ENCODE results near the gene FASN. TPM values are rescaled to one million over a fixed set of nuclear protein-coding genes. Genes with fewer than 3 reads are reported as not detected.

The FASN gene
- total and polyA plus RNA-seq, 7 experiments from 2014 or later, result 0.96 to 168 (median 26.7) TPM

DNA sequence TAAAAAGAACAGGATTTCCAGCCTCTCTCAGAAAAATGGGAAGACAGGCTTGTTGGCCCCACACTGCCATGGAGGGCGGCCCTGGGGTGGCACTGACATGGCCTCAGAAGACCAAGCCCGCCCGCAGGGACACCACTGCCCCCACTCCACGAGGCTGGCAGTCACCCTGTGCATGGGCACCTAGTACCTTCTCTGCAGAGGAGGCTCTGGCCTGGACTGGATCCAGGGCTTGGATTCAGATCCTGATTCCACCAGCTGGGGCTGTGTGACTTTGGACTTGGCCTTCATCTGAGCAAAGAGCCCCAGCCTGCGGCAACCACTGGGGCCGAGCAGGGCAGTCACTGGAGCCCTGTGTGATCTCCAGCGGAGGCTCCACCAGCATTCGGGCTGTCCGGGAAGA is 16.8 kb upstream of the FASN start:
- Mint-ChIP-seq H3K4me1 (peaks cover 7 to 21% (median 13%) of the 10 kb centered on the region in 7 donors), H3K4me3 (no peak overlapping the region), H3K36me3 (peaks cover 0 to 20% (median 0%) of the 10 kb centered on the region in 5 donors), H3K9me3 (no peaks in the 10 kb centered on the region), H3K27ac (no peak overlapping the region), H3K27me3 (no peaks in the 10 kb centered on the region)
- Histone ChIP-seq H3K36me3 (ENCODE audit: control insufficient read depth in 2 of 3, insufficient read depth in 3 of 3, low read length in 3 of 3) (peaks cover 0 to 17% (median 0%) of the 10 kb centered on the region in 3 experiments), H3K4me3 (ENCODE audit: low read length) (no peak overlapping the region), H3K9me3 (ENCODE audit: control insufficient read depth in 2 of 3, low read length in 3 of 3) (no peaks in the 10 kb centered on the region), H3K27ac (ENCODE audit: low read depth, low read length) (no peak overlapping the region), H3K4me1 (ENCODE audit: control insufficient read depth in 2 of 2, insufficient read depth in 2 of 2, low read length in 2 of 2) (peaks cover 0 to 7% of the 10 kb centered on the region in 2 donors), H3K27me3 (ENCODE audit: control insufficient read depth in 2 of 2, insufficient read depth in 2 of 2, low read length in 2 of 2) (no peaks in the 10 kb centered on the region)
- ChIA-PET POLR2A (interaction anchor here (1.4 to 1.9 kb wide), 2 partner anchors 9 to 12 kb away, joined by 4 to 9 read pairs; no protein-coding TSS in a partner anchor), CTCF (interaction anchor here (0.6 kb wide), 1 partner anchor 12 kb away, joined by 3 read pairs; no protein-coding TSS in a partner anchor)
- intact Hi-C loops (cut with micrococcal nuclease), result no loop called here
- no peak for ATAC-seq
- no peak for DNase-seq

DNA sequence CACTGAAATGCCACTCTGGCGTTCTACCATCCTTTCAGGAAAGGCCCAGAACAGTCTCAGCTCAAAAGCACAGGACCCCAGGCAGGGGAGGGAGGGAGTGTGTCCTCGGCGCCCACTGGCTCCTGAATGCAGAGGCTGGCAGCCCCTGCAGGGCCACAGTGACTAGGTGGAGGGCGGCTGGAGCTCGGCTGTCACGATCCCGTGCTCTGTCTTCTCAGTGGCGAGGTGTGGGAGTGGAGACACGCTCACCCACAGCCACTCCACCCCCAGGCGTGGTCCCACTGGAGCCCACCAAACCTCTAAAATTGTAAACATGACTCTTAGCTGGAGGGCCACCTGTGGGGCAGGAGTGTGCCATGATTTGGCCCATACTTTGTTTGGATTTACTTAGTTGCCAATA is 16.4 kb upstream of the FASN start:
- Mint-ChIP-seq H3K9me3 (no peaks in the 10 kb centered on the region), H3K4me1 (peaks cover 4 to 17% (median 9%) of the 10 kb centered on the region in 7 donors), H3K4me3 (no peak overlapping the region), H3K36me3 (peaks cover 0 to 20% (median 0%) of the 10 kb centered on the region in 5 donors), H3K27me3 (no peaks in the 10 kb centered on the region), H3K27ac (no peak overlapping the region)
- POLR2A ChIA-PET, result interaction anchor here (1.4 kb wide), 1 partner anchor 12 kb away, joined by 4 read pairs; no protein-coding TSS in a partner anchor
- H3K27ac ChIP-seq (ENCODE audit: low read depth, low read length), result no peak overlapping the region
- peaks cover 0 to 17% (median 0%) of the 10 kb centered on the region in 3 experiments for H3K36me3 ChIP-seq (ENCODE audit: control insufficient read depth in 2 of 3, insufficient read depth in 3 of 3, low read length in 3 of 3)
- no peaks in the 10 kb centered on the region for H3K9me3 ChIP-seq (ENCODE audit: control insufficient read depth in 2 of 3, low read length in 3 of 3)
- no peaks in the 10 kb centered on the region for H3K27me3 ChIP-seq (ENCODE audit: control insufficient read depth in 2 of 2, insufficient read depth in 2 of 2, low read length in 2 of 2)
- CTCF ChIA-PET, result no interaction called here
- intact Hi-C loops (cut with micrococcal nuclease), result no loop called here
- DNase-seq (no peak), ATAC-seq (no peak)
- H3K4me3 ChIP-seq (ENCODE audit: low read length), result no peak overlapping the region
- H3K4me1 ChIP-seq (ENCODE audit: control insufficient read depth in 2 of 2, insufficient read depth in 2 of 2, low read length in 2 of 2), result peaks cover 0 to 3% of the 10 kb centered on the region in 2 donors

DNA sequence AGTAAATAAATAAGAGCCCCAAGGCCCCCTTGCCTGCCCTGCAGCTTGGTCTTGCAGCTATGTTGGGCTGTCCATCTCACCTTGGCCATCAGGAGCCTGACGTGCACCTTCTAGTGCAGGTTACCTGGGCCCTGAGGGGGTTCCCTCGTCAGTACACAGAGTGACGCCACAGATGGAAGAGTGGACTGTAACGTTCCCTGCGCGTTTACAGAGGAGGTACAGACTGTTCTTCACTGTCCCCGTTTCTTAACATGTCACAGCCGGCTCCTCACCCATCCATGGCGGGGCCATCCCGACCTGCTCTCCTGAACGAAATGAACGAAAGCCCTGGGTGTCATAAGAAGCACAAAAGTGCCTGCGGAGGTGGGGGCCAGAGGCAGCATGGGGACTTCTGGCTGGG is 15.9 kb upstream of the FASN start:
- no peaks in the 10 kb centered on the region for H3K27me3 Mint-ChIP-seq
- no peaks in the 10 kb centered on the region for H3K4me1 ChIP-seq (ENCODE audit: control insufficient read depth in 2 of 2, insufficient read depth in 2 of 2, low read length in 2 of 2)
- no peak for ATAC-seq
- H3K36me3 ChIP-seq (ENCODE audit: control insufficient read depth in 2 of 3, insufficient read depth in 3 of 3, low read length in 3 of 3), result peaks cover 0 to 17% (median 0%) of the 10 kb centered on the region in 3 experiments
- H3K9me3 ChIP-seq (ENCODE audit: control insufficient read depth in 2 of 3, low read length in 3 of 3), result no peaks in the 10 kb centered on the region
- no peaks in the 10 kb centered on the region for H3K9me3 Mint-ChIP-seq
- ChIA-PET POLR2A (interaction anchor here (3.1 kb wide), 1 partner anchor 8 kb away, joined by 9 read pairs; no protein-coding TSS in a partner anchor), CTCF (no interaction called here)
- peaks cover 0 to 20% (median 0%) of the 10 kb centered on the region in 5 donors for H3K36me3 Mint-ChIP-seq
- no peaks in the 10 kb centered on the region for H3K27me3 ChIP-seq (ENCODE audit: control insufficient read depth in 2 of 2, insufficient read depth in 2 of 2, low read length in 2 of 2)
- H3K4me3 Mint-ChIP-seq, result no peak overlapping the region
- H3K27ac Mint-ChIP-seq, result no peak overlapping the region
- H3K4me1 Mint-ChIP-seq, result peaks cover 0 to 16% (median 8%) of the 10 kb centered on the region in 7 donors
- H3K4me3 ChIP-seq (ENCODE audit: low read length), result no peak overlapping the region
- intact Hi-C loops (cut with micrococcal nuclease), result no loop called here
- no peak overlapping the region for H3K27ac ChIP-seq (ENCODE audit: low read depth, low read length)
- DNase-seq, result no peak

DNA sequence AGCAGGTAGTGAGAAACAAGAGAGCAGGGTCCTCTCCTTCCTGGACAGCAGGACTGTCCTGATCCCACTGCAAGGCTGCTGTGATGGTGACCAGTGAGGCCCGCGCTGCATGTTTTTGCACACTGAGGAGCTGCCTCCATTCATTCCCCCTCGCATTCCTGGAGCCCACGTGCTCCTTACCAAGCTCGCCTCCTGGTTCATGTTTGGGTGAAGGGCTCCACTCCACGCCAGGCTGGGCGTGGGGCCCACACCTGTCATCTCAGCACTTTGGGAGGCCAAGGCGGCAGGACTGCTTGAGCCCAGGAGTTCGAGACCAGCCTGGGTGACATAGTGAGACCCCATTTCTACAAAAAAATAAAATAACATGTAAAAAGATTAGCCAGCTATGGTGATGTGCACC is 15.4 kb upstream of the FASN start:
- H3K4me3 Mint-ChIP-seq, result no peak overlapping the region
- Histone ChIP-seq H3K27ac (ENCODE audit: low read depth, low read length) (no peak overlapping the region), H3K27me3 (ENCODE audit: control insufficient read depth in 2 of 2, insufficient read depth in 2 of 2, low read length in 2 of 2) (no peaks in the 10 kb centered on the region), H3K4me3 (ENCODE audit: low read length) (no peak overlapping the region), H3K4me1 (ENCODE audit: control insufficient read depth in 2 of 2, insufficient read depth in 2 of 2, low read length in 2 of 2) (no peaks in the 10 kb centered on the region), H3K36me3 (ENCODE audit: control insufficient read depth in 2 of 3, insufficient read depth in 3 of 3, low read length in 3 of 3) (peaks cover 0 to 17% (median 0%) of the 10 kb centered on the region in 3 experiments), H3K9me3 (ENCODE audit: control insufficient read depth in 2 of 3, low read length in 3 of 3) (no peaks in the 10 kb centered on the region)
- ChIA-PET CTCF (no interaction called here), POLR2A (interaction anchor here (0.9 to 3.1 kb wide), 2 partner anchors 8 to 14 kb away, joined by 4 to 9 read pairs; no protein-coding TSS in a partner anchor)
- no peak for DNase-seq
- H3K4me1 Mint-ChIP-seq, result peaks cover 0 to 17% (median 12%) of the 10 kb centered on the region in 7 donors
- ATAC-seq, result no peak
- H3K36me3 Mint-ChIP-seq, result peaks cover 0 to 22% (median 0%) of the 10 kb centered on the region in 5 donors
- H3K9me3 Mint-ChIP-seq, result no peaks in the 10 kb centered on the region
- no peak overlapping the region for H3K27ac Mint-ChIP-seq
- intact Hi-C loops (cut with micrococcal nuclease), result no loop called here
- H3K27me3 Mint-ChIP-seq, result no peaks in the 10 kb centered on the region

DNA sequence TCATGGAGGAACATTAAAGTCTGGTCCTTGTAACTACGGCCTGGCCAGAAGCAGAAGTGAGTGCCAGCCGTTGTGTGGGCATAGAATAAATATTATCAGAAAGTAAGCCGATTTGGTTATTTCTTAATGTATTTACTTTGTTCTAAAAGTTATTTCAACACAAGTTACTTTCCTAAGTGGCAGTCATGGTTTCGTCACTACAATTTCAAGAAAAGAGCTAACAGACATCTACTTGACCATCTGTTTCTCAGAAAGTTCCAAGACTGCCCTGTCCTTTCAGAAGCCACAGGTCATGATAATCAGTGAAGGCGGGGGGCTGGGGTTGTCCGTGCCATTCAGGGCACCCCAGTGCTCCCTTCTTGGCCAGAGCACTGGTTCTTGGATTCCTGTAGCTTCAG is 14.9 kb upstream of the FASN start:
- Mint-ChIP-seq H3K27ac (peak overlapping the region in 1 of 9 donors; percentile 12), H3K9me3 (no peaks in the 10 kb centered on the region), H3K36me3 (peaks cover 0 to 21% (median 0%) of the 10 kb centered on the region in 5 donors), H3K4me1 (peaks cover 0 to 18% (median 13%) of the 10 kb centered on the region in 7 donors), H3K4me3 (no peak overlapping the region), H3K27me3 (no peaks in the 10 kb centered on the region)
- intact Hi-C loops (cut with micrococcal nuclease), result no loop called here
- Histone ChIP-seq H3K4me1 (ENCODE audit: control insufficient read depth in 2 of 2, insufficient read depth in 2 of 2, low read length in 2 of 2) (no peaks in the 10 kb centered on the region), H3K27ac (ENCODE audit: low read depth, low read length) (no peak overlapping the region), H3K9me3 (ENCODE audit: control insufficient read depth in 2 of 3, low read length in 3 of 3) (no peaks in the 10 kb centered on the region), H3K4me3 (ENCODE audit: low read length) (no peak overlapping the region), H3K36me3 (ENCODE audit: control insufficient read depth in 2 of 3, insufficient read depth in 3 of 3, low read length in 3 of 3) (peaks cover 0 to 17% (median 0%) of the 10 kb centered on the region in 3 experiments), H3K27me3 (ENCODE audit: control insufficient read depth in 2 of 2, insufficient read depth in 2 of 2, low read length in 2 of 2) (no peaks in the 10 kb centered on the region)
- POLR2A ChIA-PET, result interaction anchor here (0.9 to 3.1 kb wide), 3 partner anchors 9 to 47 kb away, joined by 3 to 9 read pairs (median 4); no protein-coding TSS in a partner anchor
- CTCF ChIA-PET, result no interaction called here
- DNase-seq (no peak), ATAC-seq (no peak)

DNA sequence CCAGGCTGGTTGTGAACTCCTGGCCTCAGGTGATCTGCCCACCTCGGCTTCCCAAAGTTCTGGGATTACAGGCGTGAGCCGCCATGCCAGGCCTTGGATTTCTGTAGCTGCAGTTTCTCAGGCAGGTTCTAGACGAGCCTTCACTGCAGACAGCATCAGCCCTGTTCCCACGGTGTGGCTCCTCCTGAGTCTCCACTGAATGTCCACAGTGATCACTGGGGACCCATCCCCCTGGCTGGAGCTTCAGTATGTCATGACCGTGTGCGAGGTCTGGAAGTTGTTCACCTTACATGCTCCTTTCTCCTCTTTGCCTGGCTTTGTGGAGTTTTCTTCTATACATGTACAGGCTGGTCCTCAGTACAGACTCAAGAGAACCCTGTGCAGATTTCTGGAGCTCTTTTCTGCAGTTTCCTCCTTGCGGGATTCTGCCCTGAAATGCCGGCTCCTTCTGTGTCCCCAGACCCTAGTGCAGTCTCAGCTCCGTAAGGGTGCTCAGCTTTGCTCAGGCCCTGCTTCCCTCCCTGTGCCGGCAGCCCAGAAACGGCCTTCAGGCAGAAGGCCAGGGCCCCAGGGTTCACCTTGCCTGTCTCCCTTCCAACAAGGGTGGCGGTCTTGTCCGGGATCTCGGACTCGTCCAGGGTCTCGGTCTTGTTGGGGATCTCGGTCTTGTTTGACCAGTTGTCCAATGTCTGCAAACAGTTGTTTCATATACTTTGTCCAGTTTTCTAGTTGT is 14.3 kb upstream of the FASN start:
- CTCF ChIA-PET, result interaction anchor here (0.6 kb wide), 1 partner anchor 1062 kb away, joined by 3 read pairs; no protein-coding TSS in a partner anchor
- Histone ChIP-seq H3K27me3 (ENCODE audit: control insufficient read depth in 2 of 2, insufficient read depth in 2 of 2, low read length in 2 of 2) (no peaks in the 10 kb centered on the region), H3K27ac (ENCODE audit: low read depth, low read length) (no peak overlapping the region), H3K4me3 (ENCODE audit: low read length) (no peak overlapping the region), H3K4me1 (ENCODE audit: control insufficient read depth in 2 of 2, insufficient read depth in 2 of 2, low read length in 2 of 2) (peaks cover 0 to under 1% of the 10 kb centered on the region in 2 donors), H3K36me3 (ENCODE audit: control insufficient read depth in 2 of 3, insufficient read depth in 3 of 3, low read length in 3 of 3) (peaks cover 0 to 17% (median 0%) of the 10 kb centered on the region in 3 experiments), H3K9me3 (ENCODE audit: control insufficient read depth in 2 of 3, low read length in 3 of 3) (no peaks in the 10 kb centered on the region)
- H3K4me3 Mint-ChIP-seq, result no peak overlapping the region
- H3K27me3 Mint-ChIP-seq, result no peaks in the 10 kb centered on the region
- H3K36me3 Mint-ChIP-seq, result peaks cover 0 to 18% (median 0%) of the 10 kb centered on the region in 5 donors
- H3K9me3 Mint-ChIP-seq, result no peaks in the 10 kb centered on the region
- peak overlapping the region in 3 of 9 donors; percentile 12 to 75 (median 21) for H3K27ac Mint-ChIP-seq
- DNase-seq (no peak), ATAC-seq (no peak)
- H3K4me1 Mint-ChIP-seq, result peaks cover 2 to 23% (median 16%) of the 10 kb centered on the region in 7 donors
- intact Hi-C loops (cut with micrococcal nuclease), result no loop called here
- POLR2A ChIA-PET, result interaction anchor here (1.2 to 3.1 kb wide), 3 partner anchors 9 to 46 kb away, joined by 3 to 9 read pairs (median 4); no protein-coding TSS in a partner anchor

All from naive thymus-derived CD4-positive, alpha-beta T cell (primary cell).